ENCODE results near the gene PTPRZ1. TPM values are rescaled to one million over a fixed set of nuclear protein-coding genes. Genes with fewer than 3 reads are reported as not detected.

The PTPRZ1 gene
- total RNA-seq, 2 donors from 2014 or later, result 18.0 to 57.4 TPM

- Histone ChIP-seq H3K9ac (ENCODE audit: extremely low read depth, low read length, poor library complexity, severe bottlenecking) (no peak overlapping the region), H3K36me3 (ENCODE audit: control insufficient read depth, insufficient read depth, low read length) (no peaks in the 10 kb centered on the region), H3K27ac (ENCODE audit: low read depth, low read length) (peak overlapping the region; percentile 88), H3K9me3 (ENCODE audit: control insufficient read depth, low read length) (no peaks in the 10 kb centered on the region), H3K4me1 (ENCODE audit: control insufficient read depth, insufficient read depth, low read length) (no peaks in the 10 kb centered on the region), H3K27me3 (ENCODE audit: control insufficient read depth, insufficient read depth, low read length, poor library complexity, severe bottlenecking) (no peaks in the 10 kb centered on the region), H3K4me3 (ENCODE audit: low read length) (no peak overlapping the region)
- no peaks in the 10 kb centered on the region for H3K27me3 Mint-ChIP-seq (ENCODE audit: insufficient read depth)
- WGBS, 2 experiments (ENCODE audit: insufficient coverage in 1 of 2, insufficient read length in 1 of 2), result 85% methylated on average over 6 to 7 of the region's 8 CpGs
- peaks cover 3% of the 10 kb centered on the region for H3K4me1 Mint-ChIP-seq
- H3K36me3 Mint-ChIP-seq (ENCODE audit: low read depth), result no peaks in the 10 kb centered on the region
- no peak overlapping the region for H3K27ac Mint-ChIP-seq
- no peak for TF ChIP-seq CTCF (conservative IDR thresholded peaks at IDR 0.05)
- H3K9me3 Mint-ChIP-seq, result no peaks in the 10 kb centered on the region
- DNase-seq, result no peak
- no peak overlapping the region for H3K4me3 Mint-ChIP-seq
Measured at GRCh38 chr7:121913947-121914675, 41.1 kb downstream of the PTPRZ1 start.

- no peaks in the 10 kb centered on the region for H3K36me3 ChIP-seq (ENCODE audit: control insufficient read depth, insufficient read depth, low read length)
- no peak for TF ChIP-seq CTCF (conservative IDR thresholded peaks at IDR 0.05)
- no peak overlapping the region for H3K9ac ChIP-seq (ENCODE audit: extremely low read depth, low read length, poor library complexity, severe bottlenecking)
- Mint-ChIP-seq H3K36me3 (ENCODE audit: low read depth) (no peaks in the 10 kb centered on the region), H3K4me3 (no peak overlapping the region), H3K4me1 (peaks cover 3% of the 10 kb centered on the region), H3K27me3 (ENCODE audit: insufficient read depth) (no peaks in the 10 kb centered on the region), H3K27ac (no peak overlapping the region), H3K9me3 (no peaks in the 10 kb centered on the region)
- H3K4me3 ChIP-seq (ENCODE audit: low read length), result no peak overlapping the region
- DNase-seq, result no peak
- no peaks in the 10 kb centered on the region for H3K27me3 ChIP-seq (ENCODE audit: control insufficient read depth, insufficient read depth, low read length, poor library complexity, severe bottlenecking)
- peak overlapping the region; percentile 88 for H3K27ac ChIP-seq (ENCODE audit: low read depth, low read length)
- 88% methylated on average over 3 of the region's 6 CpGs; no CpG with 5 or more reads in 1 of the 2 experiments for WGBS, 2 experiments (ENCODE audit: insufficient coverage in 1 of 2, insufficient read length in 1 of 2)
- H3K4me1 ChIP-seq (ENCODE audit: control insufficient read depth, insufficient read depth, low read length), result no peaks in the 10 kb centered on the region
- H3K9me3 ChIP-seq (ENCODE audit: control insufficient read depth, low read length), result no peaks in the 10 kb centered on the region
Measured at GRCh38 chr7:121914676-121915279, 41.8 kb downstream of the PTPRZ1 start.

GRCh38 chr7:121916211-121916610 lies 43.2 kb downstream of the PTPRZ1 start:
- peaks cover 1% of the 10 kb centered on the region for H3K4me1 Mint-ChIP-seq
- no peak for TF ChIP-seq CTCF (conservative IDR thresholded peaks at IDR 0.05)
- no peaks in the 10 kb centered on the region for H3K4me1 ChIP-seq (ENCODE audit: control insufficient read depth, insufficient read depth, low read length)
- DNase-seq, result no peak
- no peaks in the 10 kb centered on the region for H3K9me3 ChIP-seq (ENCODE audit: control insufficient read depth, low read length)
- no peaks in the 10 kb centered on the region for H3K36me3 Mint-ChIP-seq (ENCODE audit: low read depth)
- no peak overlapping the region for H3K9ac ChIP-seq (ENCODE audit: extremely low read depth, low read length, poor library complexity, severe bottlenecking)
- no peak overlapping the region for H3K27ac Mint-ChIP-seq
- no peak overlapping the region for H3K27ac ChIP-seq (ENCODE audit: low read depth, low read length)
- no peaks in the 10 kb centered on the region for H3K27me3 Mint-ChIP-seq (ENCODE audit: insufficient read depth)
- no peaks in the 10 kb centered on the region for H3K27me3 ChIP-seq (ENCODE audit: control insufficient read depth, insufficient read depth, low read length, poor library complexity, severe bottlenecking)
- H3K4me3 Mint-ChIP-seq, result no peak overlapping the region
- H3K9me3 Mint-ChIP-seq, result no peaks in the 10 kb centered on the region
- no peaks in the 10 kb centered on the region for H3K36me3 ChIP-seq (ENCODE audit: control insufficient read depth, insufficient read depth, low read length)
- WGBS, 2 experiments (ENCODE audit: insufficient coverage in 1 of 2, insufficient read length in 1 of 2), result 95% methylated on average over 4 of the region's 4 CpGs; no CpG with 5 or more reads in 1 of the 2 experiments
- H3K4me3 ChIP-seq (ENCODE audit: low read length), result no peak overlapping the region
